Nephron progenitor cell (in vitro differentiated cells): ENCODE results near the gene SMARCA2.

Source experiments
- DNase-seq: peaks from one replicate; pipeline ENCODE4 v3.0.0; 2021
- H3K27ac Mint-ChIP-seq: 2 replicates; pipeline ENCODE4 v1.8.0; 2021; ENCODE audit warnings: mild to moderate bottlenecking, moderate library complexity, mixed read lengths
- H3K27me3 Mint-ChIP-seq: 2 replicates; pipeline ENCODE4 v1.8.0; 2021; ENCODE audit warnings: mild to moderate bottlenecking, low read depth, mixed read lengths; ENCODE audit not compliant: poor library complexity
- H3K36me3 Mint-ChIP-seq: 2 replicates; pipeline ENCODE4 v1.8.0; 2021; ENCODE audit warnings: low read depth, mixed read lengths
- H3K4me1 Mint-ChIP-seq: 2 replicates; pipeline ENCODE4 v1.8.0; 2021; ENCODE audit warnings: mixed read lengths
- H3K4me3 Mint-ChIP-seq: 2 replicates; pipeline ENCODE4 v1.8.0; 2021; ENCODE audit warnings: mild to moderate bottlenecking, moderate library complexity, mixed read lengths
- H3K9me3 Mint-ChIP-seq: 2 replicates; pipeline ENCODE4 v1.8.0; 2021; ENCODE audit warnings: mild to moderate bottlenecking, moderate library complexity, mixed read lengths
- CTCF ChIP-seq: fragments of 200-600 bp; sonication (generic); IDR thresholded peaks from 2 replicates; pipeline ENCODE4 v1.5.0; 2021; ENCODE audit warnings: antibody characterized with exemption

The SMARCA2 gene

DNA sequence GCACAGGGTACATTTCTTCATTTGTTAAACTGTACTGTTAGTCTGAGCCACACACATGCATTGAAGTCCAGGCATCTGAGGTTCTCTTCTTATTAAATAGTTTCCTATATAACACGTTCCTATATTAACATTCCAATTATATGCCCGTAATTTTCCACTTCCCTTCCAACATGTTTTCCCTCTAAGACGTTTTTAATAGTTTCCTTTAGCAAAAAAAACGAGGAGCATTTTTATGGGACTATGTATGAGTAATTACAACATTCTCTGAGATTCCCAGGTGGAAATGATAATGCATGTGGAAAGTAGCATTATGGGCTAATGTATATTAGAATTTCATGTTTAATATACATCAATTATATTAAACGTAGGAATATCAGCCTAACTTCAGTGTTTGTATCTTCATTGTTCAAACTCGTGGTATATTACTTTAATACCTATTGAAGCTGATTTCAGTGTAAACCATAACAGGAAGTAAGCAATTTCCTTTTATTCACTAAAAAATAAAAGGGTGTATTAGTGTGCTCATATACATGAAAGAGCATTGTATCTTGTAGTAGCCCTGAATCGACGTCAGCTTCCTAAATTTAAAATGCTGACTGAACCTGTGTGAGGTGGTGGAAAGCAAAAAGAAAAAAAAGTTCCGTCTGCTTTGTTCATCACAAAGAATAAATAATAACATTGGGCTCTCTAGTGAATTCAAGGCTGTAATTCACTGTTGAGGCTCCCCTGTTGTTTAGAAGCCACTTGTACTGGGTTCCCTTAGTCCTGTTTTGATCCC is 11.3 kb downstream of the SMARCA2 start:
- H3K4me1 Mint-ChIP-seq = peaks cover 24% of the 10 kb centered on the region
- no peaks in the 10 kb centered on the region for H3K9me3 Mint-ChIP-seq
- DNase-seq = no peak
- no peaks in the 10 kb centered on the region for H3K27me3 Mint-ChIP-seq
- no peak for TF ChIP-seq CTCF
- H3K27ac Mint-ChIP-seq = no peak overlapping the region
- no peaks in the 10 kb centered on the region for H3K36me3 Mint-ChIP-seq
- no peak overlapping the region for H3K4me3 Mint-ChIP-seq

- H3K4me1 Mint-ChIP-seq = peaks cover 17% of the 10 kb centered on the region
- no peak overlapping the region for H3K27ac Mint-ChIP-seq
- no peaks in the 10 kb centered on the region for H3K9me3 Mint-ChIP-seq
- H3K4me3 Mint-ChIP-seq = no peak overlapping the region
- peaks cover 3% of the 10 kb centered on the region for H3K27me3 Mint-ChIP-seq
- no peaks in the 10 kb centered on the region for H3K36me3 Mint-ChIP-seq
- no peak for TF ChIP-seq CTCF
- no peak for DNase-seq
Observed at GRCh38 chr9:2027543-2028160, 12.5 kb downstream of the SMARCA2 start.

DNA sequence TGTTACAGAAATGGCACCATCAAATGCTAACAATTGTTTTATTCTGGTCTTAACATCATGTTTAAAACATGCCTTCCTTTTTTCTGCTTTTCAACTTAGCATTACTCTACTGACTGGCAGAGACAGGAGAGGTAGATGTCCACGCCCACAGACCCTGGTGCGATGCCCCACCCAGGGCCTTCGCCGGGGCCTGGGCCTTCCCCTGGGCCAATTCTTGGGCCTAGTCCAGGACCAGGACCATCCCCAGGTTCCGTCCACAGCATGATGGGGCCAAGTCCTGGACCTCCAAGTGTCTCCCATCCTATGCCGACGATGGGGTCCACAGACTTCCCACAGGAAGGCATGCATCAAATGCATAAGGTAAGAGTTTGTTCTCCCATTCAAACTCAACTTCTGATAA is 13.7 kb downstream of the SMARCA2 start:
- Mint-ChIP-seq H3K4me3 (no peak overlapping the region), H3K27ac (no peak overlapping the region), H3K9me3 (no peaks in the 10 kb centered on the region), H3K36me3 (peaks cover 5% of the 10 kb centered on the region), H3K4me1 (peaks cover 5% of the 10 kb centered on the region), H3K27me3 (peaks cover 3% of the 10 kb centered on the region)
- no peak for TF ChIP-seq CTCF
- DNase-seq = no peak

- Mint-ChIP-seq H3K36me3 (peaks cover 12% of the 10 kb centered on the region), H3K27me3 (peaks cover 3% of the 10 kb centered on the region), H3K27ac (no peak overlapping the region), H3K4me1 (no peaks in the 10 kb centered on the region), H3K4me3 (no peak overlapping the region), H3K9me3 (no peaks in the 10 kb centered on the region)
- no peak for TF ChIP-seq CTCF
- no peak for DNase-seq
Observed at GRCh38 chr9:2029666-2030170, 14.6 kb downstream of the SMARCA2 start.

DNA sequence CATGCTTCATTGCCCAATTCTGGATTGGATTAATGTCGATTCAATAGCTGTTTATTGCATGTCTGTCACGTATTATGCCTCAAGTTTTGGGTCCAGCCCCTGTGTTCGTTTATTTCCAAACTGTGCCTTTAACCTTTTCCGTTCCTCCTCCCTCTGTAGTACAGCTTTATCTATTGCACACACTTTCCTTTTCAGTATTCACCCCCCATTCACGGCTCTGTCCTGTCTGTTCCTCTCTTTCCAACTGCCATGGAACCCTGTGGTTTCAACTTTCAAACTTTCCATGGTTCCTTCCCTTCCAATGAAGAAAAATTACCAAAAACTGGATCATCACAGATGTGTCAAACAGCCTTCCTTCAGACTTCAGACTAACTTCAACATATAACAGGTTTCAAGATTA is 17.1 kb downstream of the SMARCA2 start:
- H3K27me3 Mint-ChIP-seq = peaks cover 3% of the 10 kb centered on the region
- no peaks in the 10 kb centered on the region for H3K4me1 Mint-ChIP-seq
- TF ChIP-seq CTCF = no peak
- H3K4me3 Mint-ChIP-seq = no peak overlapping the region
- no peak for DNase-seq
- H3K27ac Mint-ChIP-seq = no peak overlapping the region
- H3K9me3 Mint-ChIP-seq = no peaks in the 10 kb centered on the region
- peaks cover 12% of the 10 kb centered on the region for H3K36me3 Mint-ChIP-seq
